GM10266 (cell line): ENCODE measurements around the gene OR2AT4.

Experiments used
- DNase-seq: peaks from one replicate; pipeline ENCODE4 v3.0.0; 2012; ENCODE audit errors: extremely low spot score
- TF ChIP-seq, protein P1 (sequence below): IDR thresholded peaks from 2 replicates; pipeline ENCODE4 v1.5.1; 2012; ENCODE audit warnings: mild to moderate bottlenecking, low read depth; ENCODE audit not compliant: control insufficient read depth, insufficient read depth; ENCODE audit errors: missing control alignments

Gene OR2AT4

DNA sequence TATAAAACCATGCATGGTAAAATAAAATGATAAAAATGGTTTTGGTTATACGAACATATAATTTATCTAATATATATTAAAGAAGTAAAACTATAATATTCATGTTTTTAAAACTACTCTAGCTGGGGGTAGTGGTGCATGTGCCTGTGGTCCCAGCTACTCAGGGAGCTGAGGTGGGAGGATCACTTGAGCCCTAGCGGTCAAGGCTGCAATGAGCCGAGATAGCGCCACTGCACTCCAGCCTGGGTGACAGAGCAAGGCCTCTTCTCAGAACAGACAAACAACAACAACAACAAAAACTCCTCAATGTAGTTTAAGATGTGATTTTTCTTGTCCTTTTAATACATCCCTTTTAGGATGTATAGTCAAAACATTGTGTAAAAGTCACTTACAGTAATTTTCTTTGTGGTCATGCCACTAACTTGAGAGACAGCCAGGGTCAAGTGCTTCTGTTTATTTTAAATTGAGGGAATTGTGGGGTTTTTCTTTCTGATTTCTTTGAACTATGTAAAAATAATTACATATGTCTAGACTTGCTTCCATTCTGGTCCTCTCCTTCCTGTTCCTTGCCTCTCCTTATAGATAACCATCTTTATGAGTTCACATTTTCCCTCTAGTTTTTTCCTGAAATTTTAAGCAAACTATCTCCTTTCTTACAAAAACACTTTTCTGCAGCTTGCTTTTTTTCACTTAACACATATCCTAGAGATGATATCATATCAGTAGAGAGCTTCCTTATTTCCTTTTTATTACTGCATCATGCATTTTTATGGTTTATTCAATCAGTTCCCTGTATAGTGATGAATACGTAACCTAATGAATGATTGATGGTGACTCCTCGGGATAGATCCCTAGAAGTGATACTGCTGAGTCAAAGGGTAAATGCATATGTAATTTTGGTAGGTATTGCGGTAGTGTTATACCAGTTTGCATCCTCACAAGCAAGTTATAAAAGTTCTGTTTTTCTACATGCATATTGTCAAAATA, 9.1 kb downstream of the OR2AT4 start:
- TF ChIP-seq, protein P1, sequence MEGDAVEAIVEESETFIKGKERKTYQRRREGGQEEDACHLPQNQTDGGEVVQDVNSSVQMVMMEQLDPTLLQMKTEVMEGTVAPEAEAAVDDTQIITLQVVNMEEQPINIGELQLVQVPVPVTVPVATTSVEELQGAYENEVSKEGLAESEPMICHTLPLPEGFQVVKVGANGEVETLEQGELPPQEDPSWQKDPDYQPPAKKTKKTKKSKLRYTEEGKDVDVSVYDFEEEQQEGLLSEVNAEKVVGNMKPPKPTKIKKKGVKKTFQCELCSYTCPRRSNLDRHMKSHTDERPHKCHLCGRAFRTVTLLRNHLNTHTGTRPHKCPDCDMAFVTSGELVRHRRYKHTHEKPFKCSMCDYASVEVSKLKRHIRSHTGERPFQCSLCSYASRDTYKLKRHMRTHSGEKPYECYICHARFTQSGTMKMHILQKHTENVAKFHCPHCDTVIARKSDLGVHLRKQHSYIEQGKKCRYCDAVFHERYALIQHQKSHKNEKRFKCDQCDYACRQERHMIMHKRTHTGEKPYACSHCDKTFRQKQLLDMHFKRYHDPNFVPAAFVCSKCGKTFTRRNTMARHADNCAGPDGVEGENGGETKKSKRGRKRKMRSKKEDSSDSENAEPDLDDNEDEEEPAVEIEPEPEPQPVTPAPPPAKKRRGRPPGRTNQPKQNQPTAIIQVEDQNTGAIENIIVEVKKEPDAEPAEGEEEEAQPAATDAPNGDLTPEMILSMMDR: no peak
- DNase-seq: no peak

DNA sequence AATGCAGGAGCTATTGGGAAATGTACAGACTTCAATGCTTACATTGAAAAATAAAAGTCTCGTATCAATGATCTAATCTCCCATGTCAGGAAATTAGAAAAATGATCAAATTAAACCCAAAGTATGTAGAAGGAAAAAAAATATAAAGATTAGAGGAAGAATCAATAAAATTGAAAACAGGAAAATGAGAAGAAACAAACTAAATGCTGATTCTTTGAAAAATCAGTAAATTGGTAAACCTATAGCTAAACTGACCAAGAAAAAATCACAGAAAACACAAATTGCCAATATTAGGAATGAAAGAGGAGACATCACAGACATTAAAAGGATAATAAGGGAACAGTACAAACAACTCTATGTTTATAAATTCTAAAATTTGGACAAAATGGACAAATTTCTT, 11.8 kb downstream of the OR2AT4 start:
- TF ChIP-seq, protein P1: no peak
- DNase-seq: no peak

DNA sequence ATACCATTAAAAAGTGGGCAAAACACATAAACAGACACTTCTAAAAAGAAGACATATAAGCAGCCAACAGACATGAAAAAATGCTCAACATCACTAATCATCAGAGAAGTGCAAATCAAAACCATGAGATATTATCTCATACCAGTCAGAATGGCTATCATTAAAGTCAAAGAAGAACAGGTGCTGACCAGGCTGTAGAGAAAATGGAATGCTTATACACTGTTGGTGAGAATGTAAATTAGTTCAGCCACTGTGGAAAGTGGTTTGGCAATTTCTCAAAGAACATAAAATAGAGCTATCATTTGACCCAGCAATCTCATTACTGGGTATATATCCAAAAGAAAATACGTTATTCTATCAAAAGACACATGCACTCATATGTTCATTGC, 13.5 kb downstream of the OR2AT4 start:
- no peak for DNase-seq
- TF ChIP-seq, protein P1: no peak

DNA sequence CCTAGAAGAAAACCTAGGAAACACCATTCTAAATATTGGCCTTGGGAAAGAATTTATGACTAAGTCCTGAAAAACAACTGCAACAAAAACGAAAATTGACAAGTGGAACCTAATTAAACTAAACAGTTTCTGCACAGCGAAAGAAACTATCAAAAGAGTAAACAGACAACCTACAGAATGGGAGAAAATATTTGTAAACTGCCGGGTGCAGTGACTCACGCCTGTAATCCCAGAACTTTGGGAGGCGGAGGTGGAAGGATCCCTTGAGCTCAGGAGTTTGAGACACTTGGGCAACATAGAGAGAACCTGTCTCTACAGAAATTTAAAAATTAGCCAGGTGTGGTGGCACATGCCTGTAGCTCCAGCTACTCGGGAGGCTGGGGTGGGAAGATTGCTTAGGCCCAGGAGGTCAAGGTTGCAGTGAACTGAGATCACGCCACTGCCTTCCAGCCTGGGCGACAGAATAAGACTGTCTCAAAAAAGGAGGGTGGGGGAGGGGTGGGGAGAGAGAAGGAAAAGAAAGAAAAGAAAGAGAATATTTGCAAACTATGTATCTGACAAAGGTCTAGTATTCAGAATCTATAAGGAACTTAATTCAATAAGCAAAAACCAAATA, 14.0 kb downstream of the OR2AT4 start:
- DNase-seq: no peak
- TF ChIP-seq, protein P1: no peak

- TF ChIP-seq, protein P1: no peak
- DNase-seq: no peak
Measured at GRCh38 chr11:75079546-75079945, 17.1 kb downstream of the OR2AT4 start.

DNA sequence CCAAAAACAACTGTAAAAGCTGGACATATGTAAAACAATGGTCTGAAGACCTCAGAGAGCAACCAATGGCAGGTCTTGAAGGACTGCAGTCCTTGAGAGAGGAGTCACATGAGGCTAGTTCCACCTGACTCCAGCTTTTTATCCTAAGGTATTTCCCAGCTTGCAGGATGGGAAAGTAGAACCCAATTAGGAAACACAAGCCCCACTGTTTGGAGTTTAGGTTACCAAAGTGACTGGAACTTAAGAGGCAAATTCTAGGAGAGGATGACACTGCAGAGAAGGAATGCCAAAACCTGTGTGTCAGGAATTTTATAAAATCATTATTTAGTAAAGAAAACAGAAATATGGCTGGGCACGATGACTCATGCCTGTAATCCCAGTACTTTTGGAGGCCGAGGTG, 18.4 kb downstream of the OR2AT4 start:
- DNase-seq: no peak
- TF ChIP-seq, protein P1: no peak

- TF ChIP-seq, protein P1: no peak
- no peak for DNase-seq
Measured at GRCh38 chr11:75077316-75077715, 19.4 kb downstream of the OR2AT4 start.
